Ovary (tissue), 9 donors: Measurements from ENCODE around the gene IL11. TPM values are rescaled to one million over a fixed set of nuclear protein-coding genes. Genes with fewer than 3 reads are reported as not detected.

Experiments used
- DNase-seq, 5 donors: peaks; one replicate each; pipeline ENCODE4 v3.0.0-alpha.2; 2019 to 2020
- H3K27ac ChIP-seq, 2 donors: fragments of 200-600 bp; one replicate each; pipeline versions ENCODE4 v1.5.1 to v1.8.0; 2019 to 2022
- H3K27me3 ChIP-seq: fragments of 200-600 bp; one replicate; pipeline ENCODE4 v1.8.0; 2022
- H3K36me3 ChIP-seq: fragments of 200-600 bp; sonication (generic); one replicate; pipeline ENCODE4 v1.5.1; 2019
- H3K4me1 ChIP-seq: one replicate; pipeline ENCODE4 v1.8.1; 2013; ENCODE audit warnings: mild to moderate bottlenecking, moderate library complexity; ENCODE audit not compliant: insufficient read depth
- H3K4me3 ChIP-seq: fragments of 200-600 bp; sonication (generic); one replicate; pipeline ENCODE4 v1.5.1; 2017
- H3K9me3 ChIP-seq, 2 donors: fragments of 200-600 bp in 1 of 2; sonication (generic) in 1 of 2; one replicate each; pipeline versions ENCODE4 v1.5.1 to v1.8.1; 2013 to 2019; ENCODE audit warnings: mild to moderate bottlenecking in 1 of 2, moderate library complexity in 1 of 2
- EP300 ChIP-seq: sonication (generic); formaldehyde crosslinking; IDR thresholded peaks from one replicate; pipeline ENCODE4 v1.6.1; 2017; ENCODE audit warnings: antibody characterized with exemption
- POLR2A ChIP-seq: fragments of 450-650 bp; IDR thresholded peaks from one replicate; pipeline ENCODE4 v1.6.1; 2017; ENCODE audit warnings: antibody characterized with exemption, mild to moderate bottlenecking, moderate library complexity
- WGBS, 3 donors: extraction: QIAGEN DNeasy Blood & Tissue Kit in 1 of 3; methylation state at CpG; one replicate each; pipeline versions ENCODE4 v1.1.5 to v1.1.7; 2013 to 2017; 5-methylcytosine and 5-hydroxymethylcytosine counted together
- intact Hi-C, 4 donors: fragments of 100-400 bp; cut with DNase I; formaldehyde crosslinking; loops; one replicate each; pipeline versions ENCODE4 v1.11.0 to v1.15.1; 2022 to 2023
- polyA plus RNA-seq, 2 donors: library from polyadenylated mRNA; stranded (reverse); fragments of 200-250 nt in 1 of 2; fragments of 350-450 nt in 1 of 2; fragmentation: Illumina TruSeq in 1 of 2; extraction: RNeasy Lipid Tissue Mini Kit (QIAGEN cat#74804) in 1 of 2; gene quantifications; one replicate each; pipeline ENCODE4 v1.2.3, GENCODE V29; 2013 to 2014
- total RNA-seq, 7 donors: library from RNA; depleted of rRNA in 2 of 7; stranded (reverse); fragments of >200 nt in 2 of 7; fragmentation: NEBNext Ultra II Directional in 3 of 7; extraction: Animal tissue kit (Norgen Biotek cat#: 25700) in 3 of 7; gene quantifications; one replicate each; pipeline versions ENCODE4 v1.1.0 to v1.2.4, GENCODE V29; 2016 to 2023
- TF ChIP-seq, protein P1 (sequence below), 3 donors: fragments of 450-650 bp in 2 of 3; fragments of 200-600 bp in 1 of 3; IDR thresholded peaks; one replicate each; pipeline versions ENCODE4 v1.5.1 to v1.8.0; 2016 to 2022; ENCODE audit warnings: antibody characterized with exemption in 3 of 3, mild to moderate bottlenecking in 1 of 3
- donor health status: DM: no; HTN: no; CAD: no; lungs with moderate emphysema.
- donor health status: DM: no; HTN: no; CAD: no.
- donor health status: Bipolar disorder and iron deficiency.
- donor health status: DM: yes; HTN: yes; CAD: no.
- donor health status: DM: no; HTN: no; CAD: no.
- donor health status: DM: yes; HTN: yes; CAD: no.

The IL11 gene
- total and polyA plus RNA-seq, 9 donors = 0.08 to 1.3 (median 0.11) TPM; not detected in 6

GRCh38 chr19:55353803-55354697 lies 16.2 kb downstream of the IL11 start:
- TF ChIP-seq EP300 = no peak
- TF ChIP-seq POLR2A = no peak
- TF ChIP-seq, protein P1, sequence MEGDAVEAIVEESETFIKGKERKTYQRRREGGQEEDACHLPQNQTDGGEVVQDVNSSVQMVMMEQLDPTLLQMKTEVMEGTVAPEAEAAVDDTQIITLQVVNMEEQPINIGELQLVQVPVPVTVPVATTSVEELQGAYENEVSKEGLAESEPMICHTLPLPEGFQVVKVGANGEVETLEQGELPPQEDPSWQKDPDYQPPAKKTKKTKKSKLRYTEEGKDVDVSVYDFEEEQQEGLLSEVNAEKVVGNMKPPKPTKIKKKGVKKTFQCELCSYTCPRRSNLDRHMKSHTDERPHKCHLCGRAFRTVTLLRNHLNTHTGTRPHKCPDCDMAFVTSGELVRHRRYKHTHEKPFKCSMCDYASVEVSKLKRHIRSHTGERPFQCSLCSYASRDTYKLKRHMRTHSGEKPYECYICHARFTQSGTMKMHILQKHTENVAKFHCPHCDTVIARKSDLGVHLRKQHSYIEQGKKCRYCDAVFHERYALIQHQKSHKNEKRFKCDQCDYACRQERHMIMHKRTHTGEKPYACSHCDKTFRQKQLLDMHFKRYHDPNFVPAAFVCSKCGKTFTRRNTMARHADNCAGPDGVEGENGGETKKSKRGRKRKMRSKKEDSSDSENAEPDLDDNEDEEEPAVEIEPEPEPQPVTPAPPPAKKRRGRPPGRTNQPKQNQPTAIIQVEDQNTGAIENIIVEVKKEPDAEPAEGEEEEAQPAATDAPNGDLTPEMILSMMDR (IDR thresholded peaks at IDR 0.05) = no peak
- DNase-seq = peak; percentile 63 to 80 (median 67)
- peak overlapping the region; percentile 28 for H3K4me3 ChIP-seq
- H3K27me3 ChIP-seq = no peaks in the 10 kb centered on the region
- H3K9me3 ChIP-seq = no peaks in the 10 kb centered on the region
- intact Hi-C loops = no loop called here
- 1 to 2% (median 1%) methylated on average over 60 to 72 of the region's 72 CpGs for WGBS, 3 donors
- H3K36me3 ChIP-seq = no peaks in the 10 kb centered on the region
- H3K4me1 ChIP-seq = no peaks in the 10 kb centered on the region
- H3K27ac ChIP-seq = no peak overlapping the region

- intact Hi-C loops = no loop called here
- no peaks in the 10 kb centered on the region for H3K9me3 ChIP-seq
- WGBS, 3 donors = 1 to 2% (median 2%) methylated on average over 24 of the region's 24 CpGs
- H3K27ac ChIP-seq = no peak overlapping the region
- H3K4me3 ChIP-seq = peak overlapping the region; percentile 28
- DNase-seq = peak in 1 of 5 donors; percentile 16
- H3K27me3 ChIP-seq = no peaks in the 10 kb centered on the region
- H3K4me1 ChIP-seq = no peaks in the 10 kb centered on the region
- TF ChIP-seq EP300 (no peak), POLR2A (no peak)
- TF ChIP-seq, protein P1 (IDR thresholded peaks at IDR 0.05) = no peak
- H3K36me3 ChIP-seq = no peaks in the 10 kb centered on the region
Measured at GRCh38 chr19:55353356-55353802, 16.9 kb downstream of the IL11 start.

DNA sequence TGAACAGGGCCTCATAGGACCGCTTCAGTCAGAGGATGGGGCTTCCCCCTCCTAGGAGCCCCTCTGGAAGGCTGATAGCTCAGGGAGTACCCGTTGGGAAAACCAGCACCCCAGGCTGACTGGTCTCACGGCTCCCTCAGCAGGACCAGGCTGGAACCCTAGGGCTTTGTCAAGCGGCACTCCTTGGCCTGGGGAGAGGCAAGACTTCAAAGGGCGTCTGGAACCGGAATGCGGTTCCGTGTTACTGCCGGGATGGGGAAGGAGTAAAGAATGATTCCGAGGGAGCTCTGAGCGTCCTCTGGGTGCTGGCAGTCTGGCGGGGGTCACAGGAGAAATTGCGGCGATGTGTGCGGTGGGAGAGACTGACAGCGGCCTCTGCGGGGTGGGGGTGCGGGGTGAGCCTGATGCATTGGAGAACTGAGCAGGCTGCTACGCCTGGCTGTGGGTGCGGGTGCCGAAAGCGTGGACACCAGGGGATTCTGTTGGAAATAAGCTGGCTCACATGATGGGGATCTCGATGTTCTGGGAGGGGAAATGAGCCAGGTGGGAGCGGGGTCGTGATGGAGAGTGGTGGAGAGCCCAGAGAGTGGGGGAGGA lies 17.6 kb downstream of the IL11 start:
- 38 to 60% (median 41%) methylated on average over 25 of the region's 25 CpGs for WGBS, 3 donors
- no peaks in the 10 kb centered on the region for H3K36me3 ChIP-seq
- no peaks in the 10 kb centered on the region for H3K4me1 ChIP-seq
- peak in 1 of 5 donors; percentile 15 for DNase-seq
- intact Hi-C loops = no loop called here
- H3K4me3 ChIP-seq = no peak overlapping the region
- H3K27ac ChIP-seq = no peak overlapping the region
- H3K27me3 ChIP-seq = no peaks in the 10 kb centered on the region
- no peaks in the 10 kb centered on the region for H3K9me3 ChIP-seq
- TF ChIP-seq, protein P1 (IDR thresholded peaks at IDR 0.05) = no peak
- TF ChIP-seq POLR2A (no peak), EP300 (no peak)

DNA sequence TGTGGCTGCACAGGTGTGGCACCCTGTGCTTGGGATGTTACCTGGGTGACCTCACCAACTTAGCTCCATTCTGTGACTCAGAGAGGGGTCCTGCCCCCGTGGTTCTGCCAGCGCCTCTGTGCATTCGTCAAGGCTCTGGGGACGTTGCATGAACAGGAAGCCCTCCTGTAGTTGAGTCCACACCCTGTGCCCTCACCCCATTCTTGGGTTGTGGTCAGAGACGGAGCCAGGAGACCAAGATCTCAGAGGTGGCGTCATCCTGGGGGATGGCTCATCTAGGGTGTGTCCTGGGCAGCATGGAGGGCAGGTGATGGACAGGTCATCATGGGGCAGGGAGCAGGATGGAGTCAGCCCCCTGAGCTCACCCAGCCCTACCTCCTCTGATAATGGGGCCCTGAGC lies 18.2 kb downstream of the IL11 start:
- no peaks in the 10 kb centered on the region for H3K9me3 ChIP-seq
- H3K4me1 ChIP-seq = no peaks in the 10 kb centered on the region
- H3K36me3 ChIP-seq = no peaks in the 10 kb centered on the region
- 73 to 83% (median 79%) methylated on average over 6 of the region's 6 CpGs for WGBS, 3 donors
- no peak for DNase-seq
- H3K27me3 ChIP-seq = no peaks in the 10 kb centered on the region
- TF ChIP-seq POLR2A (no peak), EP300 (no peak)
- TF ChIP-seq, protein P1 (IDR thresholded peaks at IDR 0.05) = no peak
- no peak overlapping the region for H3K27ac ChIP-seq
- intact Hi-C loops = no loop called here
- no peak overlapping the region for H3K4me3 ChIP-seq
